ENCODE results near the gene SCCPDH.

SCCPDH gene

GRCh38 chr1:246794828-246795671 is 70.8 kb downstream of the SCCPDH start:
- Histone ChIP-seq H3K36me3 (replicated peaks) (no peaks in the 10 kb centered on the region), H3K27ac (no peak overlapping the region), H3K27me3 (replicated peaks) (no peaks in the 10 kb centered on the region), H3K4me3 (ENCODE audit: low read depth, low read length) (no peak overlapping the region)
- DNase-seq = no peak
- in situ Hi-C loops (cut with HindIII; ENCODE audit: low pct_ligation_motif_present, low sequenced_read_pairs) = no loop called here
- TF ChIP-seq CTCF (IDR thresholded peaks at IDR 0.05; ENCODE audit: low read depth, low read length, missing control alignments) = no peak

- H3K27me3 ChIP-seq (replicated peaks) = no peaks in the 10 kb centered on the region
- no peak for TF ChIP-seq CTCF (IDR thresholded peaks at IDR 0.05; ENCODE audit: low read depth, low read length, missing control alignments)
- in situ Hi-C loops (cut with HindIII; ENCODE audit: low pct_ligation_motif_present, low sequenced_read_pairs) = no loop called here
- H3K4me3 ChIP-seq (ENCODE audit: low read depth, low read length) = no peak overlapping the region
- no peaks in the 10 kb centered on the region for H3K36me3 ChIP-seq (replicated peaks)
- DNase-seq = no peak
- no peak overlapping the region for H3K27ac ChIP-seq
Measured at GRCh38 chr1:246795906-246796694, 71.9 kb downstream of the SCCPDH start.

GRCh38 chr1:246797157-246797556 is 72.9 kb downstream of the SCCPDH start:
- H3K36me3 ChIP-seq (replicated peaks) = no peaks in the 10 kb centered on the region
- in situ Hi-C loops (cut with HindIII; ENCODE audit: low pct_ligation_motif_present, low sequenced_read_pairs) = no loop called here
- no peak overlapping the region for H3K4me3 ChIP-seq (ENCODE audit: low read depth, low read length)
- no peak overlapping the region for H3K27ac ChIP-seq
- no peaks in the 10 kb centered on the region for H3K27me3 ChIP-seq (replicated peaks)
- no peak for DNase-seq
- no peak for TF ChIP-seq CTCF (IDR thresholded peaks at IDR 0.05; ENCODE audit: low read depth, low read length, missing control alignments)

GRCh38 chr1:246797597-246797996 is 73.4 kb downstream of the SCCPDH start:
- in situ Hi-C loops (cut with HindIII; ENCODE audit: low pct_ligation_motif_present, low sequenced_read_pairs) = no loop called here
- Histone ChIP-seq H3K36me3 (replicated peaks) (no peaks in the 10 kb centered on the region), H3K4me3 (ENCODE audit: low read depth, low read length) (no peak overlapping the region), H3K27ac (no peak overlapping the region), H3K27me3 (replicated peaks) (no peaks in the 10 kb centered on the region)
- TF ChIP-seq CTCF (IDR thresholded peaks at IDR 0.05; ENCODE audit: low read depth, low read length, missing control alignments) = no peak
- DNase-seq = no peak

GRCh38 chr1:246798107-246798506 is 73.9 kb downstream of the SCCPDH start:
- in situ Hi-C loops (cut with HindIII; ENCODE audit: low pct_ligation_motif_present, low sequenced_read_pairs) = no loop called here
- H3K27me3 ChIP-seq (replicated peaks) = no peaks in the 10 kb centered on the region
- no peaks in the 10 kb centered on the region for H3K36me3 ChIP-seq (replicated peaks)
- H3K4me3 ChIP-seq (ENCODE audit: low read depth, low read length) = no peak overlapping the region
- no peak for TF ChIP-seq CTCF (IDR thresholded peaks at IDR 0.05; ENCODE audit: low read depth, low read length, missing control alignments)
- DNase-seq = no peak
- no peak overlapping the region for H3K27ac ChIP-seq

Measured in brain microvascular endothelial cell (primary cell).